K562 (cell line): ENCODE data around the gene YIF1A. TPM values are rescaled to one million over a fixed set of nuclear protein-coding genes. Genes with fewer than 3 reads are reported as not detected.
A peak's percentile ranks its signal among the peaks of the same experiment; 100 is the strongest.

Experiments used
- ATAC-seq: fragments of 200-7000 bp; cut with Tn5 transposase; 3 replicates; pipeline ENCODE4 v1.9.1; 2020; ENCODE audit warnings: moderate library complexity
- BruUV-seq: library from RNA; stranded (reverse); fragments of 400-500 nt; replicated peaks from 2 replicates; lab custom pipeline; 2021; lab: Mats Ljungman, UMichigan
- CTCF ChIA-PET: fragments of 300-600 bp; formaldehyde crosslinking; extraction: SDS; loops from one replicate; lab custom pipeline; 2021; ENCODE audit warnings: low intra/inter-chr PET ratio; lab: Yijun Ruan, JAX
- POLR2A ChIA-PET: fragments of 300-600, 350-650 bp; sonication (Branson Sonifier 250); formaldehyde crosslinking; extraction: SDS; loops from one replicate; lab custom pipeline; 2021; ENCODE audit warnings: antibody characterized with exemption, inconsistent platforms; lab: Yijun Ruan, JAX
- DNase-seq, 4 experiments: peaks; one replicate each; pipeline versions ENCODE4 v3.0.0 to v3.0.0-alpha.2; 2011 to 2018; ENCODE audit warnings: low spot score in 3 of 4, mixed read lengths in 3 of 4; ENCODE audit errors: extremely low read depth in 1 of 4
- FAIRE-seq: peaks from 2 replicates; lab custom pipeline; 2011; peaks lifted over from hg19 to GRCh38; lab: Jason Lieb, UNC
- H2AFZ ChIP-seq: 2 replicates; pipeline ENCODE4 v1.6.0; 2011; ENCODE audit warnings: low read depth, low read length, control low read depth, inconsistent platforms
- H3K27ac ChIP-seq: fragments of 200-600 bp; 3 replicates; pipeline ENCODE4 v1.8.0; 2011; ENCODE audit warnings: low read depth, mild to moderate bottlenecking, control low read depth, inconsistent platforms, low read length, moderate library complexity, mixed read lengths; ENCODE audit errors: extremely low read depth
- H3K27me3 ChIP-seq, 2 experiments: fragments of 300-600 bp in 1 of 2; 2 replicates in 1 of 2; 3 replicates in 1 of 2; pipeline versions ENCODE4 v1.6.0 to v1.8.0; 2011; ENCODE audit warnings: inconsistent platforms in 2 of 2, low read length in 2 of 2, mild to moderate bottlenecking in 1 of 2, mixed read lengths in 1 of 2, moderate library complexity in 1 of 2; ENCODE audit not compliant: control insufficient read depth in 2 of 2, insufficient read depth in 2 of 2
- H3K36me3 ChIP-seq: fragments of 300-600 bp; 3 replicates; pipeline ENCODE4 v1.8.0; 2011; ENCODE audit warnings: mild to moderate bottlenecking, low read length, inconsistent platforms; ENCODE audit not compliant: control insufficient read depth, insufficient read depth
- H3K4me1 ChIP-seq, 2 experiments: fragments of 200-600 bp in 1 of 2; replicated peaks in 1 of 2; 2 replicates in 1 of 2; 3 replicates in 1 of 2; pipeline versions ENCODE4 v1.5.1 to v1.8.0; 2011; ENCODE audit warnings: inconsistent platforms in 2 of 2, low read length in 2 of 2, mild to moderate bottlenecking in 1 of 2, mixed read lengths in 1 of 2, moderate library complexity in 1 of 2; ENCODE audit not compliant: control insufficient read depth in 2 of 2, insufficient read depth in 2 of 2
- H3K4me2 ChIP-seq: 2 replicates; pipeline ENCODE4 v1.6.1; 2011; ENCODE audit warnings: low read length, control low read depth, inconsistent platforms, mixed read lengths; ENCODE audit not compliant: insufficient read depth
- H3K4me3 ChIP-seq: fragments of 200-600 bp; sonication (generic), shearing (Covaris generic); 2 replicates; pipeline ENCODE4 v1.5.1; 2016; ENCODE audit warnings: control low read depth, inconsistent platforms
- H3K79me2 ChIP-seq: fragments of 200-600 bp; 3 replicates; pipeline ENCODE4 v1.8.0; 2011; ENCODE audit warnings: low read length, inconsistent platforms; ENCODE audit not compliant: control insufficient read depth, insufficient read depth
- H3K9ac ChIP-seq, 2 experiments: 2 replicates each; pipeline versions ENCODE4 v1.6.0 to v1.6.1; 2011; ENCODE audit warnings: low read depth in 2 of 2, low read length in 2 of 2, control low read depth in 1 of 2, inconsistent platforms in 1 of 2, mild to moderate bottlenecking in 1 of 2, mixed read lengths in 1 of 2; ENCODE audit not compliant: insufficient read depth in 1 of 2
- H3K9me1 ChIP-seq: one replicate; pipeline ENCODE4 v1.6.0; 2011; ENCODE audit warnings: inconsistent platforms, mild to moderate bottlenecking, low read length, moderate library complexity; ENCODE audit not compliant: control insufficient read depth, insufficient read depth
- H3K9me3 ChIP-seq: replicated peaks from 2 replicates; pipeline ENCODE4 v1.5.1; 2011; ENCODE audit warnings: low read depth, low read length, inconsistent platforms; ENCODE audit not compliant: control insufficient read depth, insufficient read depth
- H4K20me1 ChIP-seq: replicated peaks from 2 replicates; pipeline ENCODE4 v1.6.1; 2011; ENCODE audit warnings: low read length, inconsistent platforms, mixed read lengths; ENCODE audit not compliant: control insufficient read depth, insufficient read depth
- ATF1 ChIP-seq, 2 experiments: fragments of 450-650 bp in 1 of 2; IDR thresholded peaks; 2 replicates each; pipeline ENCODE4 v1.6.1; 2016; ENCODE audit warnings: missing compliant biosample characterization in 1 of 2, missing genetic modification characterization in 1 of 2
- BRD9 ChIP-seq: fragments of 450-650 bp; IDR thresholded peaks from 2 replicates; pipeline ENCODE4 v1.6.1; 2018; ENCODE audit warnings: low read depth; ENCODE audit not compliant: partially characterized antibody
- CBFA2T3 ChIP-seq: fragments of 450-650 bp; IDR thresholded peaks from 2 replicates; pipeline ENCODE4 v1.6.1; 2017
- CC2D1A ChIP-seq: fragments of 450-650 bp; IDR thresholded peaks from 2 replicates; pipeline ENCODE4 v1.6.1; 2017; ENCODE audit warnings: mild to moderate bottlenecking
- E2F6 ChIP-seq, 2 experiments: IDR thresholded peaks; 2 replicates each; pipeline ENCODE4 v1.6.1; 2011; ENCODE audit warnings: borderline replicate concordance in 1 of 2, control low read depth in 1 of 2, low read depth in 1 of 2, low read length in 1 of 2, mild to moderate bottlenecking in 1 of 2, mixed read lengths in 1 of 2, moderate library complexity in 1 of 2; ENCODE audit not compliant: insufficient read depth in 1 of 2, insufficient read length in 1 of 2, poor library complexity in 1 of 2, severe bottlenecking in 1 of 2; ENCODE audit errors: extremely low read depth in 1 of 2
- ERF ChIP-seq: fragments of 450-650 bp; formaldehyde crosslinking; IDR thresholded peaks from 2 replicates; pipeline ENCODE4 v1.4.0; 2020; ENCODE audit warnings: mild to moderate bottlenecking, mixed read lengths
- ETV1 ChIP-seq: fragments of 450-650 bp; conservative IDR thresholded peaks from 2 replicates; pipeline ENCODE4 v1.6.1; 2016; ENCODE audit warnings: missing genetic modification characterization, control low read depth, low read depth, missing compliant biosample characterization
- FOXP1 ChIP-seq: sonication (generic); formaldehyde crosslinking; IDR thresholded peaks from 2 replicates; pipeline ENCODE4 v1.8.0; 2022; ENCODE audit warnings: mild to moderate bottlenecking, missing genetic modification reagents
- HDGF ChIP-seq: fragments of 450-650 bp; IDR thresholded peaks from 2 replicates; pipeline ENCODE4 v1.6.1; 2016
- JUN ChIP-seq, 2 experiments: sonication (generic) in 1 of 2; formaldehyde crosslinking in 1 of 2; IDR thresholded peaks; 2 replicates each; pipeline versions ENCODE4 v1.6.1 to v1.8.0; 2012 to 2022; ENCODE audit warnings: borderline replicate concordance in 2 of 2, mild to moderate bottlenecking in 2 of 2, improper control_type of control experiment in 1 of 2, low read depth in 1 of 2, low read length in 1 of 2, missing genetic modification reagents in 1 of 2
- MAFK ChIP-seq: IDR thresholded peaks from 2 replicates; pipeline ENCODE4 v1.6.1; 2011; ENCODE audit warnings: low read length, improper control_type of control experiment
- MTF1 ChIP-seq: fragments of 250-450 bp; sonication (Bioruptor Pico); IDR thresholded peaks from 2 replicates; pipeline ENCODE4 v1.9.0; 2021; ENCODE audit warnings: moderate library complexity, mild to moderate bottlenecking, inconsistent platforms, borderline replicate concordance
- STAT5A ChIP-seq: IDR thresholded peaks from 2 replicates; pipeline ENCODE4 v1.6.1; 2012; ENCODE audit warnings: low read length, inconsistent platforms, borderline replicate concordance
- ZNF408 ChIP-seq: fragments of 250-450 bp; sonication (Bioruptor Pico); IDR thresholded peaks from 2 replicates; pipeline ENCODE4 v1.4.0; 2020; ENCODE audit warnings: low read depth, mild to moderate bottlenecking, moderate library complexity
- ZNF589 ChIP-seq: fragments of 200-800 bp; sonication (Bioruptor generic); IDR thresholded peaks from 2 replicates; pipeline ENCODE4 v1.6.1; 2016; ENCODE audit warnings: low read depth, missing genetic modification characterization, missing compliant biosample characterization
- WGBS: fragments of 100-300 bp; shearing (Covaris generic); methylation state at CpG from one replicate; pipeline ENCODE4 v1.1.6; 2016; ENCODE audit warnings: low coverage, mixed read lengths; ENCODE audit not compliant: insufficient coverage; ENCODE audit errors: missing lambda C conversion rate; 5-methylcytosine and 5-hydroxymethylcytosine counted together
- in situ Hi-C: fragments of 300-500 bp; cut with MboI; formaldehyde crosslinking; loops from 4 replicates; pipeline ENCODE4 v1.15.0; 2018; ENCODE audit warnings: inconsistent platforms, mixed read lengths
- intact Hi-C: fragments of 100-400 bp; cut with micrococcal nuclease; formaldehyde crosslinking; loops from 2 replicates; pipeline ENCODE4 v1.14.2; 2022
- polyA plus RNA-seq, 8 experiments: library from polyadenylated mRNA; depleted of rRNA in 4 of 8; stranded (reverse) in 5 of 8; unstranded in 3 of 8; fragments of >200 nt; fragmentation: Nextera tagmentation in 2 of 8; fragmentation: Illumina TruSeq in 1 of 8; extraction: Ambion mirVana in 2 of 8; extraction: Trizol in 1 of 8; gene quantifications; 2 replicates each; pipeline versions ENCODE4 v1.2.1 to v1.2.3, GENCODE V29; 2011 to 2014; ENCODE audit warnings: inconsistent platforms in 1 of 8, missing spikeins in 1 of 8
- total RNA-seq, 7 experiments: library from RNA; depleted of rRNA in 6 of 7; stranded (reverse); fragments of >200 nt in 6 of 7; fragmentation: Illumina TruSeq in 2 of 7; extraction: Trizol in 2 of 7; gene quantifications; 2 replicates each; pipeline versions ENCODE4 v1.2.1 to v1.2.3, GENCODE V29; 2011 to 2021; ENCODE audit warnings: low replicate concordance in 1 of 7
- TF ChIP-seq, protein P1 (sequence below): fragments of 250-450 bp; sonication (Bioruptor Pico); IDR thresholded peaks from 2 replicates; pipeline ENCODE4 v1.8.0; 2022; ENCODE audit warnings: moderate library complexity, mild to moderate bottlenecking, inconsistent platforms

The YIF1A gene
- total and polyA plus RNA-seq, 9 of the 15 experiments (the other 6 are each of a cell fraction or from before 2014, with no cell fraction given) = 8.6 to 121 (median 77.2) TPM

DNA sequence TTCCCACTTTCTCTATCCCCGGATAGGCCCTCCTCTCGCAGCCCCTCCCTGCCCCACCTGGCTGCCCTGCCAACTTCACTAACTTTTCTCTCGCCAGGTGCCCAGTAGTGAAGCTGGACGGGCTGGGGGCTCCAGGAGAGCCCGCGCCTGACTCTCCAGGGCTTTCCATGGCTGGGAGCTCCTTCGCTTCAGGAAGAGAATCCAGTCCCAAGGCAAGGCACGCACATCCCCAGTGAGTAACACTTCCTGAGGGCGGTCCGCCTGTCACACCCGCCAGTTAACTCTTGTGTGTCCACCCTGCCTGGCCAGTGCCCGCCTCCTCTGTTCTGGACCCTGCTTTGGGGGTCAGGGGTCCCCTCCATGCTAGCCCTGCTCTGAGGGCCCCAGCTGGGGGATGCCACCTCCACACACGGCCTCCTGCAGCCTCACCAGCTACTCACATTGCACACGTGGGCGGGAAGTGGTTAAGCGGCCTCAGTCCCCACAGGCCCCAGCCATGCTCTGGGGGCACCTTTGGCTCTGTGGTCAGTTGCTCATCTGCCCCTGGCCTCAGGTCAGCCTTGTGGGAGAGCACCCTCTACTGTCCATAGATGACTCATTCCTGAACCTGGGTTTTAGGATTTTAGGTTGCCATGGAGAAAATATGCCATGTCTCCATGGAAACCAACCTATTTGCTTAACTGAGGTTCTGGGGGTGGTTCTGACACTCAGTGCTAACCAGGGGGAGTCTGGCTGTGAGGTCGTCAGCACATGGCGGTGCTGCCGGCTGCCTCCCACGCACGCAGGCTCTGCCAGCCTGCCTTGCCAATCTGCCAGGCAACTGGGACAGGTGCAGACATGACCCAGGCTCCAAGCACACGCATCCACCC lies 47.5 kb upstream of the YIF1A start, which contains the start of gene RIN1:
Gene RIN1, minus strand, starts transcription at position 201 of the 869 bp plus-strand sequence. Its CDS starts 32 bp downstream, at position 169.
- H3K27me3 ChIP-seq = no peaks in the 10 kb centered on the region
- H4K20me1 ChIP-seq = peaks cover 3% of the 10 kb centered on the region; the same call in 1 of the 2 replicates
- peaks cover 7 to 55% of the 10 kb centered on the region in 2 experiments; a peak in 4 of 5 replicates for H3K4me1 ChIP-seq
- 0 out of 2 replicates have a peak within 1 kb of the TSS, but pooled peaks have one; percentile 8 for H2AFZ ChIP-seq
- H3K27ac ChIP-seq = no peak within 1 kb of the TSS
- H3K79me2 ChIP-seq = no peaks in the 10 kb centered on the region
- no peak within 1 kb of the TSS for H3K4me3 ChIP-seq
- BruUV-seq = no TSS peak
- DNase-seq (peak; percentile 81 to 85 (median 84)), FAIRE-seq (peak; percentile 93), ATAC-seq (peak; percentile 89)
- H3K9ac ChIP-seq = peak within 1 kb of the TSS in 1 of 2 experiments; percentile 80; a peak in 2 of 4 replicates
- in situ Hi-C loops = no loop called here
- H3K4me2 ChIP-seq = no peak within 1 kb of the TSS; the same call in 1 of the 2 replicates
- H3K9me1 ChIP-seq = no peaks in the 10 kb centered on the region
- CTCF ChIA-PET = interaction anchor here (0.6 to 1.7 kb wide), 3 partner anchors 25 to 447 kb away, joined by 4 to 8 read pairs (median 8); no protein-coding TSS in a partner anchor
- POLR2A ChIA-PET = interaction anchor here (0.6 to 1.0 kb wide), 5 partner anchors 8 to 729 kb away, joined by 3 to 6 read pairs (median 3); partner anchors contain the start of genes BRMS1 and YIF1A
- no peaks in the 10 kb centered on the region for H3K9me3 ChIP-seq
- 40% methylated on average over 17 of the region's 22 CpGs for WGBS
- peaks cover 43% of the 10 kb centered on the region; the same call in 2 of the 3 replicates for H3K36me3 ChIP-seq
- intact Hi-C loops = loop anchor here (1.0 kb wide), 1 partner anchor 24 kb away; no protein-coding TSS in a partner anchor
- TF ChIP-seq HDGF = no peak
- peak; percentile 39; the same call in 1 of the 2 replicates for TF ChIP-seq ZNF589 (CRISPR knock-in tag)
- TF ChIP-seq, protein P1, sequence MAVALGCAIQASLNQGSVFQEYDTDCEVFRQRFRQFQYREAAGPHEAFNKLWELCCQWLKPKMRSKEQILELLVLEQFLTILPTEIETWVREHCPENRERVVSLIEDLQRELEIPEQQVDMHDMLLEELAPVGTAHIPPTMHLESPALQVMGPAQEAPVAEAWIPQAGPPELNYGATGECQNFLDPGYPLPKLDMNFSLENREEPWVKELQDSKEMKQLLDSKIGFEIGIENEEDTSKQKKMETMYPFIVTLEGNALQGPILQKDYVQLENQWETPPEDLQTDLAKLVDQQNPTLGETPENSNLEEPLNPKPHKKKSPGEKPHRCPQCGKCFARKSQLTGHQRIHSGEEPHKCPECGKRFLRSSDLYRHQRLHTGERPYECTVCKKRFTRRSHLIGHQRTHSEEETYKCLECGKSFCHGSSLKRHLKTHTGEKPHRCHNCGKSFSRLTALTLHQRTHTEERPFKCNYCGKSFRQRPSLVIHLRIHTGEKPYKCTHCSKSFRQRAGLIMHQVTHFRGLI = no peak
- TF ChIP-seq BRD9 = no peak
- no peak for TF ChIP-seq ZNF408 (CRISPR knock-in tag)
- no peak for TF ChIP-seq ETV1
- TF ChIP-seq E2F6 (IDR thresholded peaks at IDR 0.05; ENCODE audit: borderline replicate concordance in 1 of 2, extremely low read depth in 1 of 2, insufficient read depth in 1 of 2, insufficient read length in 1 of 2, low read depth in 1 of 2, low read length in 1 of 2, poor library complexity in 1 of 2, severe bottlenecking in 1 of 2) = peak in 1 of 2 experiments; percentile 27
- no peak for TF ChIP-seq MTF1 (CRISPR knock-in tag)
- peak; percentile 74; the same call in 1 of the 2 replicates for TF ChIP-seq JUN (IDR thresholded peaks at IDR 0.05; ENCODE audit: borderline replicate concordance, low read depth, low read length)
- TF ChIP-seq JUN (CRISPR knock-in tag; IDR thresholded peaks at IDR 0.05; ENCODE audit: borderline replicate concordance) = 0 out of 2 replicates have a peak, but pooled peaks have one; percentile 49
- no peak for TF ChIP-seq STAT5A
- 0 out of 2 replicates have a peak, but pooled peaks have one; percentile 12 for TF ChIP-seq CBFA2T3
- TF ChIP-seq FOXP1 (CRISPR knock-in tag) = 0 out of 2 replicates have a peak, but pooled peaks have one; percentile 62
- 0 out of 2 replicates have a peak, but pooled peaks have one; percentile 4 for TF ChIP-seq MAFK
- 0 out of 2 replicates have a peak, but pooled peaks have one; percentile 28 for TF ChIP-seq CC2D1A
- no peak for TF ChIP-seq ATF1 (CRISPR knock-in tag; IDR thresholded peaks at IDR 0.05)
- 0 out of 2 replicates have a peak, but pooled peaks have one; percentile 22 for TF ChIP-seq ATF1 (tag; IDR thresholded peaks at IDR 0.05)
- peak; percentile 70 for TF ChIP-seq ERF (CRISPR knock-in tag)
